Motor neuron (in vitro differentiated cells): ENCODE measurements around the gene RPL37A. TPM values are rescaled to one million over a fixed set of nuclear protein-coding genes. Genes with fewer than 3 reads are reported as not detected.

Experiments used
- ATAC-seq, 8 experiments: fragments of 200-7000 bp; cut with Tn5 transposase; replicated peaks in 6 of 8; 2 replicates each; pipeline ENCODE4 v1.8.0; 2021; ENCODE audit warnings: mild to moderate bottlenecking in 8 of 8, moderate library complexity in 8 of 8
- H3K27ac ChIP-seq, 2 donors: fragments of 250-450 bp; sonication (Bioruptor Pico); 2 replicates each; pipeline ENCODE4 v1.9.0; 2021; ENCODE audit warnings: antibody characterized with exemption in 2 of 2, mild to moderate bottlenecking in 2 of 2, moderate library complexity in 1 of 2
- H3K4me1 ChIP-seq, 2 donors: fragments of 250-450 bp; sonication (Bioruptor Pico); replicated peaks in 1 of 2; 2 replicates each; pipeline ENCODE4 v1.6.1; 2021; ENCODE audit warnings: antibody characterized with exemption in 2 of 2, mild to moderate bottlenecking in 2 of 2, moderate library complexity in 1 of 2
- H3K4me3 ChIP-seq, 5 donors: fragments of 250-450 bp; sonication (Bioruptor Pico); 2 replicates each; pipeline ENCODE4 v1.9.0; 2021; ENCODE audit warnings: antibody characterized with exemption in 5 of 5, mild to moderate bottlenecking in 5 of 5, moderate library complexity in 4 of 5
- WGBS, 10 experiments: fragments of 450-650 bp; shearing (Covaris generic); methylation state at CpG; one replicate each; pipeline ENCODE4 v1.0.0; 2022; 5-methylcytosine and 5-hydroxymethylcytosine counted together
- in situ Hi-C, 9 experiments: fragments of 400-800 bp; cut with MboI; loops; one replicate each; pipeline ENCODE4 v1.15.0; 2021; ENCODE audit warnings: low sequenced_read_pairs in 9 of 9, low pct_unique_long_range_greater_than_20kb in 2 of 9; ENCODE audit not compliant: unreplicated experiment in 9 of 9
- total RNA-seq, 8 experiments: library from RNA; unstranded; fragments of 300-600 nt; gene quantifications; 2 replicates each; pipeline versions ENCODE4 v1.2.3 to v1.2.4, GENCODE V29; 2022

Gene RPL37A
- total RNA-seq, 8 experiments from 2014 or later = 3,612 to 10,644 (median 7,477) TPM

DNA sequence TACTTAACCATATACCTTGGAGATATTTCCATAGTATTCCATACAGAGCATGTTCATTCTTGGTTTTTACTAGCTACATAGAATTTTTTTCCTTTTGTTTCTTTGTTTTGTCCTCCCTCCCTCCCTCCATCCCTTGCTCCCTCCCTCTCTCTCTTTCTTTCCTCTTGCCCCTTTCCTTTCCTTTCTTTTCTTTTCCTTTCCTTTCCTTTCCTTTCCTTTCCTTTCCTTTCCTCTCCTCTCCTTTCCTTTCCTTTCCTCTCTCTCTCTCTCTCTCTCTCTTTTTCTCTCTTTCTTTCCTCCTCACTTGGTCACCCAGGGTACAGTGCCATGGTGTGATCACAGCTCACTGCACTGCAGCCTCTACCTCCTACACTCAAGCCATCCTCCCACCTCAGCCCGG, 28.3 kb downstream of the RPL37A start:
- WGBS, 10 experiments = 90 to 100% (median 100%) methylated on average over 1 of the region's 1 CpG; no CpG with 5 or more reads in 4 of the 10 experiments
- peaks cover 0 to 4% of the 10 kb centered on the region in 2 donors for H3K4me1 ChIP-seq
- no peak for ATAC-seq
- H3K27ac ChIP-seq = no peak overlapping the region
- in situ Hi-C loops = no loop called here
- no peak overlapping the region for H3K4me3 ChIP-seq

DNA sequence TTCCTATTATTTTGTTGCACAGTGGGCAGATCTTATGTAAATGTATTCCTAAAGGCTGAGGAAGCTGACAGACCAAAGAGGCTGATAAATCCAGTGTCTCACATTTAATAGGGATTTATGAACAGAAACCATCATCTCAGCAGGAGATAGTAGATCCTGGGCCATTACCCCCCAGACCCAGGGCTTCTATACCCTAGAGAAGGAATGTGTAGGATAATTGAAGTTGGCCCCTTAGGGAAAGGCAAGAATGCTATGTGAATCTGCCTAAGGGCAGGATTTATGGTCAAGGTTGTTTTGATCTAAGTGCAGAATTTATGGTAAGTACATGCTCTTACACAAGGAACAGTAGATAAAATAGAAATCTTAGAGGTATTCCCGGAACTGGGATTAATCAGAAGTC, 29.0 kb downstream of the RPL37A start:
- H3K4me3 ChIP-seq = no peak overlapping the region
- no peak overlapping the region for H3K27ac ChIP-seq
- WGBS, 10 experiments = 44 to 100% (median 71%) methylated on average over 1 of the region's 1 CpG; no CpG with 5 or more reads in 3 of the 10 experiments
- ATAC-seq = peak in 3 of 8 experiments; percentile 18 to 87 (median 21)
- in situ Hi-C loops = no loop called here
- H3K4me1 ChIP-seq = peaks cover 0 to 4% of the 10 kb centered on the region in 2 donors

DNA sequence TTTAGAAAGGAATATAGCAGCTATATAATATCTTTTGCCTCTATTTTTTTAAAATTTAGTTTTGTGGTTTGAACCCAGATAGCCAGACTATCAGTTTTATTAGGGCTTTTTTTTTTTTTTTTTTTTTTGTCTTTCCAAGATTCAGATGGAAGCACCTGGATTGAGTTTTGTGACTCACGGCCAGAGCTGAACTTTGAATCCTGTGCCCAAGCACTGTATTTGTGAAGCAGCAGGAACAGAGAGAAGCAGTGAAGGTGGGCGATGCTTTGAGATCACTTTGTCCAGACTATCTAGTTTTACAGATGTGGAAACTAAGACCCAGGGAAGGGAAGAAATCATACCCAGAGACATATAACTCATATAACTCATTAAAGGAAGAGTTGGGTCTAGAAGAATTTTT, 33.9 kb downstream of the RPL37A start:
- H3K4me1 ChIP-seq = peaks cover 17 to 22% of the 10 kb centered on the region in 2 donors
- no peak for ATAC-seq
- no peak overlapping the region for H3K27ac ChIP-seq
- in situ Hi-C loops = no loop called here
- no peak overlapping the region for H3K4me3 ChIP-seq
- 64 to 100% (median 85%) methylated on average over 1 to 2 of the region's 2 CpGs; no CpG with 5 or more reads in 1 of the 10 experiments for WGBS, 10 experiments

DNA sequence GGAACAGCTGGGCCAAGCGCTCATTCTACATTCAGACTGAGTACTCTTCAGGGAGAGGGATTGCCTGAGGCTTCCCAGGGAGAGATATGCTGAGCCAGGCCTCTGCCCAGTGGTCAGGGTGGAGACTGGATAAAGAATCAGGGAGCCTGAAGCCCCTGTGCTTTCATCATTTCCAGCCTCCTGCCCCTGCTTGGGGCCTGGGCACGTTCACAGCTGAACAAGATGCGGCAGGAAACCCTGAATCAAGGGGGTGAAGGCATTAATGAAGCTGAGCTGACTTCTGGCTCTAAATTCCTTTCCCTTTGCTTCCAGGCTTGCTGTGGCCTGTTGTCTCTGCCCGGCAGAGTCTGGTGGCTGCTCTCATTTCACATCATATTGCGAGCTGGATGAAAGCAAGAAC, 35.0 kb downstream of the RPL37A start:
- Histone ChIP-seq H3K4me1 (peaks cover 17 to 22% of the 10 kb centered on the region in 2 donors), H3K27ac (peak overlapping the region in 1 of 2 donors; percentile 73), H3K4me3 (no peak overlapping the region)
- ATAC-seq = peak; percentile 8 to 53 (median 31)
- in situ Hi-C loops = no loop called here
- WGBS, 10 experiments = 49 to 100% (median 68%) methylated on average over 1 to 4 of the region's 5 CpGs; no CpG with 5 or more reads in 3 of the 10 experiments

DNA sequence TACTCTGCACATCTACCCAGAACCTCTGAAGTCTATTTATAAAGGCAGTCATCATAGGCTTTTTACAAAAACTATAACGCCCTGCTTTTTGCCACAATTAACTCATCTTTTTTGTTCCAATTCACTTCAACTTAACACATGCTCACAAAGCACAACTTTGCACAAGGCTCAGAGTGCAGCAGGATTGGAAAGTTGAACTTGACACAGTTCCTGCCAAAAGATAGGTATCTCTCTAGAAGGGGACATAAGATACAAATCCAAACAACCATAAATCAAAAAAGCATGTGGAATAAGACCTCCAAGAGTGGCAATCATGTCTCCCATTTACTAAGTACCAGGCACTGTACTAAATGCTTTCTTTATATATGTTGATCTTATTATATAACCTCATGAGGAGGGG, 36.2 kb downstream of the RPL37A start:
- H3K27ac ChIP-seq = no peak overlapping the region
- H3K4me1 ChIP-seq = peaks cover 17 to 22% of the 10 kb centered on the region in 2 donors
- in situ Hi-C loops = no loop called here

DNA sequence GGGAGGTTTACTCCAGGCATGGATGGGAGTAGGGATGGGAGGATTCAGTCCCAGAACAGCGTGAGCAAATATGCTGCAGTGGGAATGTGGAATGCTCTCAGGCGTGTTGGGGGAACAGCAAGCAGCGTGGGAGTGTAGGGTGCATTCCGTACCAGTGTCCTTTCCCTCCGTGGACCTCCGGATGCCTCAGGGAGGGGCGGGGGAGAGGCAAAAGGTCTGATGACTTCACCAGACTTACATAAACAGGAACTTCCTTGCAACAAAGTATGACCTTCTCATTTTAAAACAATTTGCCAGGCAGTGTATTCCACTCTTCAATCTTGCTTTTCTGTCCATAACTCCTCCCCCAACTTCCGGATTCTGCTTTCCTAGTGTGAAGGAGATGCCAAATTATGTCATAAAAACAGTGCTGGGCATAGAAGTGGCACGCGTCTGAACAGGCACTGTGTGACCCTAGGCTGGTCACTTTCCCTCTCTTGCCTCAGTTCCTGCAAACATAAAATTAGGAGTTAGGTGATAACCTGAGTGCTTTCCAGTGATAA, 36.9 kb downstream of the RPL37A start:
- WGBS, 10 experiments = 50 to 86% (median 75%) methylated on average over 1 to 10 of the region's 10 CpGs; no CpG with 5 or more reads in 6 of the 10 experiments
- Histone ChIP-seq H3K27ac (no peak overlapping the region), H3K4me1 (peaks cover 17 to 22% of the 10 kb centered on the region in 2 donors), H3K4me3 (no peak overlapping the region)
- in situ Hi-C loops = no loop called here
- peak in 3 of 8 experiments; percentile 69 to 83 (median 83) for ATAC-seq

More for the DNA sequence above, 36.2 kb downstream of the RPL37A start:
- no peak overlapping the region for H3K4me3 ChIP-seq
- WGBS, 10 experiments = 33 to 100% (median 85%) methylated on average over 1 of the region's 1 CpG; no CpG with 5 or more reads in 4 of the 10 experiments
- no peak for ATAC-seq

DNA sequence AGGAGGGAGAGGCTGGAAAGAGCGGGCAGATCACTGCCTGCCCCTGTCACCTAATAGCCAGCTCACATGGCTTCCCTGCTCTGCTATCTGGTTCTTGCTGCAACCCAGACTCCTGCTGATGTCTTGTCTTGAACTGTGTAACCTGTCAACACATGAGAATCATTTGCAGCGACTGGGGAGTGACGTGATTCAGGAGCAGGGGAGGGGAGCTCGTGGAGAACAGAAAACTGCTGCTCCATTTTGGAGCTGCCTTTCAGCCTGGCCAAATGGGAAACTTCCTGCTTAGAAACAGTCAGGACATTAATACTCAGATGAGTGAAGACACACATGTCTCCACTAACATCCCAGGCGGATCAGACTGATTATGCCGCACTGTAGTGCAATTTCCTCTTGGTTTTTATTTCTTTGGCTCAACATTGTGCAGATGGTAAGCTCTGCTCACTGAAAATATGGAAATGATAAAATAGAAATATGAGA, 38.1 kb downstream of the RPL37A start:
- ATAC-seq = peak in 7 of 8 experiments; percentile 29 to 98 (median 96)
- H3K4me1 ChIP-seq = peaks cover 17 to 22% of the 10 kb centered on the region in 2 donors
- 11 to 92% (median 50%) methylated on average over 1 to 6 of the region's 6 CpGs; no CpG with 5 or more reads in 4 of the 10 experiments for WGBS, 10 experiments
- H3K27ac ChIP-seq = peak overlapping the region in 1 of 2 donors; percentile 38
- in situ Hi-C loops = no loop called here
- no peak overlapping the region for H3K4me3 ChIP-seq

DNA sequence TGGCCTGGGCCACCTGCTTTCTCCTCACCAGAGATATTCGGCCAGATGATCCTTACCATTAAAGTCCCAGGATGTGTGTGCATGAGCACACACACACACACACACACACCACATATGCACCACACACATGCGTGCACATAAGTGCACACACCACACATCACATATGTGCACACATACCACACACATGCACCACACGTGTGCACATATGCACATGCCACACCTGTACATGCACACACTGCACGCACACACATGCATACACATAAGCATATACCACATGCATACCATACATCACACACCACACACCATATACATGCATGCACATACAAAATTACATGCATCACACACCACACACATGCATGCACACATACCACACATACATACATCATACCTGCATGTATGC, 38.7 kb downstream of the RPL37A start:
- H3K27ac ChIP-seq = no peak overlapping the region
- no peak for ATAC-seq
- H3K4me1 ChIP-seq = peaks cover 17 to 22% of the 10 kb centered on the region in 2 donors
- H3K4me3 ChIP-seq = no peak overlapping the region
- in situ Hi-C loops = no loop called here
- 54 to 100% (median 80%) methylated on average over 1 to 3 of the region's 4 CpGs; no CpG with 5 or more reads in 5 of the 10 experiments for WGBS, 10 experiments

DNA sequence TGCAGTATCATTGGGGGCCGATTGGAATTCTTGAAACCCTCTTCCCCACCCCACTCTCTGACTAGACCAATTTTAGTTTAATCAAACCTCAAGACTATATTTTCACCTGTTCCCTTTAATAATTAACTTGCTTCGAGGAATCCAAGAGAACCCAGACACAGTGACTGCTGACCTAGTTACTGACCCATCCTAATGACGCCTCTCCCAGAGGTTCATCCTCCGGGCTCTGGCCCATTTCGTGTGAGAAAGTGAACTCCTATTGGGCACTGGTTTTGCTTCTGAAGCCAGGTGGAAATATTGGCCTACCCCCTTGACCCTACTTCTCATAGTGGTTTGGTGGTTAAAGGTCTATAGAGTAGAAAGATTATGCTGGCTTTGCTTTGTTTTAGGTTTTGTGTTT, 39.9 kb downstream of the RPL37A start:
- in situ Hi-C loops = no loop called here
- ATAC-seq = no peak
- H3K4me3 ChIP-seq = no peak overlapping the region
- H3K27ac ChIP-seq = no peak overlapping the region
- 40 to 100% (median 81%) methylated on average over 1 to 5 of the region's 5 CpGs; no CpG with 5 or more reads in 2 of the 10 experiments for WGBS, 10 experiments
- H3K4me1 ChIP-seq = peaks cover 14 to 19% of the 10 kb centered on the region in 2 donors

DNA sequence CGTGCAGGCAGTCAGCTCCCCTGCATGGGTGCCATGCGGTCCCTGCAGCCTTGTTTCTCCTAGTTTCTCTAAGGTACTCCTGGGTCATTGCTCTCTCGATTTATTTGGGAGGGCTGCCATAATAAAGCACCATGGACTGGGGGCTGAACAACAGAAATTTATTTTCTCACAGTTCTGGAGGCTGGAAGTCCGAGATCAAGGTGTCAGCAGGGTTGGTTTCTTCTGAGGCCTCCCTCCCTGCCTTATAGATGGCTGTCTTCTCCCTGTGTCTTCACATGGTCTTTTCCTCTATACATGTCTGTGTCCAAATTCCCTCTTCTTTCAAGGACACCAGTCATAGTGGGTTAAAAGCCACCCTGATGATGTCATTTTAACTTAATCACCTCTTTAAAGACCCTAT, 40.5 kb downstream of the RPL37A start:
- Histone ChIP-seq H3K4me3 (no peak overlapping the region), H3K4me1 (peaks cover 9 to 14% of the 10 kb centered on the region in 2 donors), H3K27ac (no peak overlapping the region)
- in situ Hi-C loops = no loop called here
- WGBS, 10 experiments = 75 to 100% (median 82%) methylated on average over 1 to 4 of the region's 4 CpGs; no CpG with 5 or more reads in 1 of the 10 experiments
- ATAC-seq = no peak

DNA sequence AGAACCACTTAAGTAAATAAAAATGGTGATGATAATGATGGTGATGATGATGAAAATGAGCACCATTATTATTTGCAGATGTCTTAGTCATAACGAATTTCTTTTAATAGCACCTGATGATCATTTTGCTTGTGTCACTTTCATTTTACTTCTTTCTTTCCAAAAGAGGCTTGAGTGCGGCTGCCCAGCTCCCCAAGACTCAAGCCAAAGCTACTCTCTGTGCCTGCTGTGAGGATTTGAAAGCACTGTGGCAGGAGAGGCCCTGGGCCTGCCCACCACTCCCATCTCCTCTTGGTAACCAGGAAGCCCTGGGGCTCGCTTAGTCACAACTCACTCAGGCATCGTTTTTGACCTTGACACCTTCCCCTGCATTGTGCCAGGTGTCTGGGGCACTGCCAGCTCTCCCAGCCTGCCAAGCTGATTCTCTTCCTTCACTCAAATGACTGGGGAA, 41.2 kb downstream of the RPL37A start:
- peaks cover 9 to 14% of the 10 kb centered on the region in 2 donors for H3K4me1 ChIP-seq
- in situ Hi-C loops = no loop called here
- peak in 3 of 8 experiments; percentile 9 to 43 (median 35) for ATAC-seq
- H3K4me3 ChIP-seq = no peak overlapping the region
- H3K27ac ChIP-seq = no peak overlapping the region
- WGBS, 10 experiments = 0 to 92% (median 72%) methylated on average over 1 to 4 of the region's 4 CpGs; no CpG with 5 or more reads in 2 of the 10 experiments

DNA sequence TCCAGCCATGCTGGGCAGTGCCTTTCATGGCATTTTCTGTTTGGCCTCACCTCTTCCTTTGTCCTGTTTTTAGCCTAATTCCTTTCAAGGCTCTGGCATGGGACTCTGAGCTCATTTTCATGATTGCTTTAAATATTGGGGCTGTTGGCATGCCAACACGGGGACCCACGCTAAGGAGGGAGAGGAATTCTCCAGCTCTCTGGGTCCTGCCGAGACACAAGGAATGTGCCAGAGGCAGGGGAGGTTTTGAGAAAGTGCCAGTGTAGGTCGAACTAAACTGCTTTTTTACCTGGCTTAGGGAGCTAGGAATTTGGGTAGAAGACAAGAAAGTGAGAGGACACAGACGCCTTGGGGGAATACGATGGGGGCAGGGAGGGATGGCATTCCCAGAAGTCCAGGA, 42.3 kb downstream of the RPL37A start:
- H3K4me1 ChIP-seq = peaks cover 9 to 14% of the 10 kb centered on the region in 2 donors
- in situ Hi-C loops = no loop called here
- 80 to 100% (median 87%) methylated on average over 2 to 5 of the region's 6 CpGs; no CpG with 5 or more reads in 4 of the 10 experiments for WGBS, 10 experiments
- H3K4me3 ChIP-seq = no peak overlapping the region
- H3K27ac ChIP-seq = no peak overlapping the region
- ATAC-seq = peak in 1 of 8 experiments; percentile 26

DNA sequence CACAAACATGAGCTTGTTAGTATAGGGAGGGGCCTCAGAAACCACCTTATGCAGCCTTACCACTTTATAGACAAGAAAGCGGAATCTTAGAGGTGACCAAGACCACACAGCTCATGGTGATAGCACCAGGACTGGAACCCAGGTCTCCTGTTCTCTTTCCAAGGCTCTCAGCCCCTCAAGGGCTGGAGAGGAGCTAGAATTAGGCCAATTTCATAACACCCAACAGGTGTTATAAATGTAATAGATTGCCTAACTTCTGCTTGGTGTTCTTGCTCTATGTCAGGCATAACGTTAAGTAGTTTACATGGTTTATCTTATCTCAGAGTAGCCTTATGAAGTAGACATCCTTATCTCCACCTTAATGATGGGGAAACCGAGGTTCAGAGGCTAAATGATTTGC, 42.9 kb downstream of the RPL37A start:
- Histone ChIP-seq H3K4me3 (no peak overlapping the region), H3K4me1 (peaks cover 5 to 8% of the 10 kb centered on the region in 2 donors), H3K27ac (no peak overlapping the region)
- no peak for ATAC-seq
- 60 to 100% (median 82%) methylated on average over 1 to 3 of the region's 3 CpGs; no CpG with 5 or more reads in 4 of the 10 experiments for WGBS, 10 experiments
- in situ Hi-C loops = no loop called here
